Non-pigmented ciliary epithelial cell (primary cell): Measurements from ENCODE around the gene PROX1.

ENCODE experiments used
- DNase-seq: peaks from one replicate; pipeline ENCODE4 v3.0.0-alpha.2; 2010; ENCODE audit warnings: low read depth

PROX1 gene

GRCh38 chr1:213979751-213980586, 7.8 kb upstream of the PROX1 start:
- no peak for DNase-seq

GRCh38 chr1:213980906-213981305, 6.9 kb upstream of the PROX1 start:
- no peak for DNase-seq

- DNase-seq: no peak
Measured at GRCh38 chr1:213982289-213982671, 5.5 kb upstream of the PROX1 start.

- no peak for DNase-seq
Measured at GRCh38 chr1:213982672-213983492, 4.9 kb upstream of the PROX1 start.

GRCh38 chr1:213983493-213984386, 4.0 kb upstream of the PROX1 start:
- no peak for DNase-seq

GRCh38 chr1:213984387-213985208, 3.2 kb upstream of the PROX1 start:
- DNase-seq: no peak

- DNase-seq: no peak
Measured at GRCh38 chr1:213985209-213986019, 2.4 kb upstream of the PROX1 start.

GRCh38 chr1:213986020-213986924, 1.5 kb upstream of the PROX1 start:
- no peak for DNase-seq

- no peak for DNase-seq
Measured at GRCh38 chr1:213986925-213987250, 885 bp upstream of the PROX1 start.

GRCh38 chr1:213987422-213987926, 299 bp upstream of the PROX1 start:
- DNase-seq: peak; percentile 67

GRCh38 chr1:213988507-213989001, 781 bp downstream of the PROX1 start:
- no peak for DNase-seq

GRCh38 chr1:213989002-213989855, 1.5 kb downstream of the PROX1 start:
- DNase-seq: no peak

GRCh38 chr1:213993929-213994328, 6.2 kb downstream of the PROX1 start:
- DNase-seq: no peak

GRCh38 chr1:213994888-213995287, 7.1 kb downstream of the PROX1 start:
- no peak for DNase-seq

GRCh38 chr1:213995603-213996002, 7.8 kb downstream of the PROX1 start:
- DNase-seq: no peak

- no peak for DNase-seq
Measured at GRCh38 chr1:213996320-213997037, 8.7 kb downstream of the PROX1 start.

GRCh38 chr1:213997038-213997771, 9.4 kb downstream of the PROX1 start:
- DNase-seq: no peak
